ENCODE data around the gene EFCC1. TPM values are rescaled to one million over a fixed set of nuclear protein-coding genes. Genes with fewer than 3 reads are reported as not detected.

Gene EFCC1
- total RNA-seq, 1 donor from 2014 or later = 17.2 TPM

DNA sequence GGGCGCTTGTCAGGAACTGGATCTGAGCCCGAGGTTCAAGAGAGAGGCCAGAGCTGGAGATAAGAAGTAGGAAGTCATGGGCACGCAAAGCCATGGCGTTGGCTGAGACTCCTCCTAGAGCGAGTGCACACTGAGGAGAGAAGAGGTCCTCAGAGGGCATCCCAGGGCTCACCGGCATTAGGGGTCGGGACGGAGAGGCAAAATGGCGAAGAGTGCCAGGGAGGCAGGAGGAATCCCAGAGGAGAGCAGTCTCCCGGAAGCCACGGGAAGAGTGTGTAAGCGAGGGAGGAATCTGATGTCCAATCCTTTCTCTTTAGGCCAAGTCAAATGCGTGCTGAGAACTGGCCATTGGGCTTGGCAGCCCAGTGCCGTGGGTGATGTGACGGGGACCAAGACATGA, 24.0 kb downstream of the EFCC1 start:
- H3K27me3 ChIP-seq = no peaks in the 10 kb centered on the region
- intact Hi-C loops (cut with DNase I) = no loop called here
- H3K4me1 ChIP-seq = peaks cover 40% of the 10 kb centered on the region
- H3K27ac ChIP-seq = peak overlapping the region; percentile 72
- DNase-seq (no peak), ATAC-seq (no peak)
- TF ChIP-seq, protein P1, sequence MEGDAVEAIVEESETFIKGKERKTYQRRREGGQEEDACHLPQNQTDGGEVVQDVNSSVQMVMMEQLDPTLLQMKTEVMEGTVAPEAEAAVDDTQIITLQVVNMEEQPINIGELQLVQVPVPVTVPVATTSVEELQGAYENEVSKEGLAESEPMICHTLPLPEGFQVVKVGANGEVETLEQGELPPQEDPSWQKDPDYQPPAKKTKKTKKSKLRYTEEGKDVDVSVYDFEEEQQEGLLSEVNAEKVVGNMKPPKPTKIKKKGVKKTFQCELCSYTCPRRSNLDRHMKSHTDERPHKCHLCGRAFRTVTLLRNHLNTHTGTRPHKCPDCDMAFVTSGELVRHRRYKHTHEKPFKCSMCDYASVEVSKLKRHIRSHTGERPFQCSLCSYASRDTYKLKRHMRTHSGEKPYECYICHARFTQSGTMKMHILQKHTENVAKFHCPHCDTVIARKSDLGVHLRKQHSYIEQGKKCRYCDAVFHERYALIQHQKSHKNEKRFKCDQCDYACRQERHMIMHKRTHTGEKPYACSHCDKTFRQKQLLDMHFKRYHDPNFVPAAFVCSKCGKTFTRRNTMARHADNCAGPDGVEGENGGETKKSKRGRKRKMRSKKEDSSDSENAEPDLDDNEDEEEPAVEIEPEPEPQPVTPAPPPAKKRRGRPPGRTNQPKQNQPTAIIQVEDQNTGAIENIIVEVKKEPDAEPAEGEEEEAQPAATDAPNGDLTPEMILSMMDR (IDR thresholded peaks at IDR 0.05) = no peak
- H3K36me3 ChIP-seq = no peaks in the 10 kb centered on the region
- H3K9me3 ChIP-seq = no peaks in the 10 kb centered on the region
- H3K4me3 ChIP-seq = no peak overlapping the region

GRCh38 chr3:129025691-129026435, 24.8 kb downstream of the EFCC1 start:
- Histone ChIP-seq H3K4me3 (no peak overlapping the region), H3K27ac (peak overlapping the region; percentile 72), H3K9me3 (no peaks in the 10 kb centered on the region), H3K27me3 (no peaks in the 10 kb centered on the region), H3K36me3 (no peaks in the 10 kb centered on the region), H3K4me1 (peaks cover 40% of the 10 kb centered on the region)
- intact Hi-C loops (cut with DNase I) = no loop called here
- ATAC-seq = peak; percentile 11
- TF ChIP-seq, protein P1 (IDR thresholded peaks at IDR 0.05) = no peak
- DNase-seq = peak; percentile 68

GRCh38 chr3:129026728-129027543, 25.8 kb downstream of the EFCC1 start:
- TF ChIP-seq, protein P1 (IDR thresholded peaks at IDR 0.05) = peak; percentile 71
- H3K27ac ChIP-seq = peak overlapping the region; percentile 63
- H3K36me3 ChIP-seq = no peaks in the 10 kb centered on the region
- peak; percentile 93 for DNase-seq
- intact Hi-C loops (cut with DNase I) = no loop called here
- peaks cover 37% of the 10 kb centered on the region for H3K4me1 ChIP-seq
- ATAC-seq = peak; percentile 98
- no peaks in the 10 kb centered on the region for H3K9me3 ChIP-seq
- H3K4me3 ChIP-seq = peak overlapping the region; percentile 51
- H3K27me3 ChIP-seq = no peaks in the 10 kb centered on the region

DNA sequence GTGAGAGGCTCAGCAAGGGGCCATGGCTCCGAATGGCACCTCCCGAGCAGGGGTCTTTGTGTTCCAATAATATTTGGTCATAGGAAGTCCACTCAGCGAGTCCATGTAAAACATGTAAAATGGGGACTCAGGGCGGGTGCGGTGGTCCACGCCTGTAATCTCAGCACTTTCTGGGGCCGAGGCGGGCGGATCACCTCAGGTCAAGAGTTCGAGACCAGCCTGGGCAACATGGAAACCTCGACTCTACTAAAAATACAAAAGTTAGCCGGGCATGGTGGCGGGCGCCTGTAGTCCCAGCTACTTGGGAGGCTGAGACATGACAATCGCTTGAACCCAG, 26.4 kb downstream of the EFCC1 start:
- no peaks in the 10 kb centered on the region for H3K9me3 ChIP-seq
- DNase-seq (no peak), ATAC-seq (no peak)
- H3K4me3 ChIP-seq = peak overlapping the region; percentile 51
- no peaks in the 10 kb centered on the region for H3K36me3 ChIP-seq
- peak overlapping the region; percentile 63 for H3K27ac ChIP-seq
- intact Hi-C loops (cut with DNase I) = no loop called here
- no peaks in the 10 kb centered on the region for H3K27me3 ChIP-seq
- TF ChIP-seq, protein P1 (IDR thresholded peaks at IDR 0.05) = no peak
- peaks cover 33% of the 10 kb centered on the region for H3K4me1 ChIP-seq

GRCh38 chr3:129028866-129029265, 27.8 kb downstream of the EFCC1 start:
- ATAC-seq (no peak), DNase-seq (no peak)
- peaks cover 1% of the 10 kb centered on the region for H3K36me3 ChIP-seq
- H3K4me1 ChIP-seq = peaks cover 28% of the 10 kb centered on the region
- no peak overlapping the region for H3K27ac ChIP-seq
- TF ChIP-seq, protein P1 (IDR thresholded peaks at IDR 0.05) = no peak
- intact Hi-C loops (cut with DNase I) = no loop called here
- no peaks in the 10 kb centered on the region for H3K27me3 ChIP-seq
- no peaks in the 10 kb centered on the region for H3K9me3 ChIP-seq
- no peak overlapping the region for H3K4me3 ChIP-seq
